ENCODE results near the gene SMARCE1. TPM values are rescaled to one million over a fixed set of nuclear protein-coding genes. Genes with fewer than 3 reads are reported as not detected.
A peak's percentile ranks its signal among the peaks of the same experiment; 100 is the strongest.

SMARCE1 gene
- total RNA-seq, 2 experiments from 2014 or later, result 75.9 to 109 TPM

DNA sequence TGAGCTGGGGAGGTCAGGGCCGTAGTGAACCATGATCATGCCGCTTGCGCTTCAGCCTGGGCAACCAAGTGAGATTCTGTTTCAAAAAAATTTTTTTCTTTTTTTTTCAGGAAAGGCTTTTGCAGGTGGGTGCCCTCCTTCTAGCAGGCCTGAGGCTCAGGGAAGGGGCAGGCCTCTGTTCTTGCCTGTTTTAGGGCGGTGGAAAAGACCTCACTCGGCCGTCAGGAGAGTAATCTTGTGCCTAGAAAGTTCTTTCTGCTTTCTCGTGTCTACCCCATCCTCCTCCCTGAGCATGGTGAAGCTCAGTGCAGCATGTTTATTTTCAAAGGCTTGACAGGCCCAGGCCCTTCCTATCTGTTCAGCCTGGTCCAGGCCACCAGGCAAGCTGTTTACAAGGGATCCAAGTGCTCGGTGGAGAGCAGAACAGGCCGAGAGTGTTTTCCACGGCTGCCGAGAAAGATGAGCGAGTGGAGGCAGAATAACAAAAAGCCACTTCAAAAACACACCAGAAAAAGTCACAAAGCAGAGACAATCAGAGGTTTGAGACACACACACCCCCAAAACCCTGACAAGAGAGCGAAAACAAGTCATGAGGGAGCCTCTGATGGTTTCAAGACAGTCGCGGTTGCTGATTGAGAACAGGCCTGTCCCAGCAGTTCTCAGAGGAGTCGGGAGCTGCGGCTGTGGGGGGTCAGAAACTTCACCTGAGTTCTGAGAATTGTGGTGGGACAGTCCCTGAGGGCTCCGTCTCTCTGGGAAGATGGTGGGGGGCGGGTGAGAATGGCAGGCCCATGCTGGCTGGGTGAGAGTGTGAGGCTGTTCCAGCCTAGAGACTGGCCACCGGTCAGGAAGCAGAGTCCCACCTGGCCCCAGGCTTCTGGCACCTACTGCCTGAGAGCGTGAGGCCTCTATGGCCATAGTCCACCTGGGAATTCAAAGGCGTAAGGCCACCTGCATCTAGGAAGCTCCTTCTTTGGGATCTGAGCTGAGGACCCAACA lies 44.9 kb downstream of the SMARCE1 start:
- H3K27ac ChIP-seq (ENCODE audit: low read depth, low read length, poor library complexity, severe bottlenecking), result no peak overlapping the region
- no peak overlapping the region for H2AFZ ChIP-seq (ENCODE audit: low read length)
- POLR2A ChIA-PET, result interaction anchor here (0.7 to 1.0 kb wide), 2 partner anchors 10 to 15 kb away, joined by 3 read pairs; no protein-coding TSS in a partner anchor
- CTCF ChIA-PET (ENCODE audit: unreplicated experiment), result no interaction called here
- H3K4me2 ChIP-seq (ENCODE audit: low read length), result no peak overlapping the region
- no peak overlapping the region for H3K4me3 ChIP-seq (ENCODE audit: low read depth, low read length, poor library complexity, severe bottlenecking)
- H3K36me3 ChIP-seq (ENCODE audit: insufficient read depth, low read length), result no peaks in the 10 kb centered on the region
- peaks cover 20% of the 10 kb centered on the region for H3K4me1 ChIP-seq (ENCODE audit: insufficient read depth, low read length, poor library complexity, severe bottlenecking)
- no peak for TF ChIP-seq EZH2phosphoT487 (IDR thresholded peaks at IDR 0.05; ENCODE audit: borderline replicate concordance, low read depth, low read length)
- TF ChIP-seq, protein P1, sequence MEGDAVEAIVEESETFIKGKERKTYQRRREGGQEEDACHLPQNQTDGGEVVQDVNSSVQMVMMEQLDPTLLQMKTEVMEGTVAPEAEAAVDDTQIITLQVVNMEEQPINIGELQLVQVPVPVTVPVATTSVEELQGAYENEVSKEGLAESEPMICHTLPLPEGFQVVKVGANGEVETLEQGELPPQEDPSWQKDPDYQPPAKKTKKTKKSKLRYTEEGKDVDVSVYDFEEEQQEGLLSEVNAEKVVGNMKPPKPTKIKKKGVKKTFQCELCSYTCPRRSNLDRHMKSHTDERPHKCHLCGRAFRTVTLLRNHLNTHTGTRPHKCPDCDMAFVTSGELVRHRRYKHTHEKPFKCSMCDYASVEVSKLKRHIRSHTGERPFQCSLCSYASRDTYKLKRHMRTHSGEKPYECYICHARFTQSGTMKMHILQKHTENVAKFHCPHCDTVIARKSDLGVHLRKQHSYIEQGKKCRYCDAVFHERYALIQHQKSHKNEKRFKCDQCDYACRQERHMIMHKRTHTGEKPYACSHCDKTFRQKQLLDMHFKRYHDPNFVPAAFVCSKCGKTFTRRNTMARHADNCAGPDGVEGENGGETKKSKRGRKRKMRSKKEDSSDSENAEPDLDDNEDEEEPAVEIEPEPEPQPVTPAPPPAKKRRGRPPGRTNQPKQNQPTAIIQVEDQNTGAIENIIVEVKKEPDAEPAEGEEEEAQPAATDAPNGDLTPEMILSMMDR (conservative IDR thresholded peaks at IDR 0.05; ENCODE audit: low read length), result no peak
- DNase-seq (ENCODE audit: low spot score), result no peak
- no peaks in the 10 kb centered on the region for H3K79me2 ChIP-seq (ENCODE audit: insufficient read depth, low read depth, low read length)
- no peaks in the 10 kb centered on the region for H3K9me3 ChIP-seq (ENCODE audit: low read length)
- H4K20me1 ChIP-seq (ENCODE audit: insufficient read depth, low read length), result no peaks in the 10 kb centered on the region
- H3K9me2 ChIP-seq (ENCODE audit: insufficient read depth, low read length), result no peaks in the 10 kb centered on the region
- intact Hi-C loops (cut with micrococcal nuclease; ENCODE audit: unreplicated experiment), result no loop called here
- BruUV-seq (replicated peaks), result no TSS peak

DNA sequence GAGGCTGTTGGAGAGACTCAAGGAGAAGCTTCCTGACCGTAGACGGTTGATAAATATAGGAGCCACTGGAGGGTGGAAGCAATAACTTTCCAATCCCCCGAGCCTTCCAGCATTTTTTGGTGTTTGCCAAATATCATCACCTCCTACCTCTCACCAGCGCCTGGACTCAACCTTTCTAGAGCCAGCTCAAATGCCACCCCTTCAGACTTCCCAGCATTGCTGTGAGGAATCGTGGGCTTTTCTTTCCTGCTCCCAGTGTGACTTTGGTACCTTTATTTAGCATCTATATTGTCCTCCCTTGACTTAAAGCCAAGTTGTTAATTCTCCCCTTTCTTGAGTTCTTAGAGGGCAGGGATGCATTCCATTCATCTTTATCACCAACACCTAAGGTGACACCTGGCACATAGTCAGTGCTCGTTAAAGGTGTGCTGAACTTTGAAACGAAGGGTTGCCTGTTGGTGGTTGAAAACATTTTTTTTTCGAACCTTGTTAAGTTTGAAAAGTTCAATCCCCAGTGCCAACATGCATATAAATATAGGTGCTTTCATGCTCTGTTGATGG lies 47.1 kb downstream of the SMARCE1 start:
- no peak for TF ChIP-seq EZH2phosphoT487 (IDR thresholded peaks at IDR 0.05; ENCODE audit: borderline replicate concordance, low read depth, low read length)
- TF ChIP-seq, protein P1 (conservative IDR thresholded peaks at IDR 0.05; ENCODE audit: low read length), result no peak
- intact Hi-C loops (cut with micrococcal nuclease; ENCODE audit: unreplicated experiment), result no loop called here
- ChIA-PET CTCF (ENCODE audit: unreplicated experiment) (no interaction called here), POLR2A (no interaction called here)
- H4K20me1 ChIP-seq (ENCODE audit: insufficient read depth, low read length), result no peaks in the 10 kb centered on the region
- no peak for DNase-seq (ENCODE audit: low spot score)
- no peak overlapping the region for H3K27ac ChIP-seq (ENCODE audit: low read depth, low read length, poor library complexity, severe bottlenecking)
- H3K9me2 ChIP-seq (ENCODE audit: insufficient read depth, low read length), result no peaks in the 10 kb centered on the region
- H3K9me3 ChIP-seq (ENCODE audit: low read length), result peaks cover 9% of the 10 kb centered on the region; the same call in 1 of the 2 replicates
- H3K4me1 ChIP-seq (ENCODE audit: insufficient read depth, low read length, poor library complexity, severe bottlenecking), result peaks cover 42% of the 10 kb centered on the region
- H3K4me2 ChIP-seq (ENCODE audit: low read length), result no peak overlapping the region
- H3K4me3 ChIP-seq (ENCODE audit: low read depth, low read length, poor library complexity, severe bottlenecking), result no peak overlapping the region
- H3K36me3 ChIP-seq (ENCODE audit: insufficient read depth, low read length), result no peaks in the 10 kb centered on the region
- no peak overlapping the region for H2AFZ ChIP-seq (ENCODE audit: low read length)
- BruUV-seq (replicated peaks), result no TSS peak
- no peaks in the 10 kb centered on the region for H3K79me2 ChIP-seq (ENCODE audit: insufficient read depth, low read depth, low read length)

DNA sequence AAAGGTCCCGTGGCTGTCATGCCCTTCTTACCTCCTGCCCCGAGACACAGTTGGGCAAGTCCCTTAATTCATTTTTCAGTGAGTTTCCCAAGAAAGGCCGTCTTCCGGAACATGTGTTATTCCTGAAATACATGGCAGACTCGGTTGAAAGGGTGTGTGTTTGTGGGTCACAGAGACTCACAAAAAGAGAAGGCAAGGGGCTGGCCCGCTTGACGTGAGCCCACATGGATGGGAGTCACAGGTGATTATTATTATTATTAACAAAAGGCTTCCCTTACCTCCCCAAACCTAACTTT lies 48.2 kb downstream of the SMARCE1 start:
- CTCF ChIA-PET (ENCODE audit: unreplicated experiment), result no interaction called here
- H3K79me2 ChIP-seq (ENCODE audit: insufficient read depth, low read depth, low read length), result no peaks in the 10 kb centered on the region
- H3K4me2 ChIP-seq (ENCODE audit: low read length), result peak overlapping the region; percentile 60
- BruUV-seq (replicated peaks), result no TSS peak
- no peaks in the 10 kb centered on the region for H4K20me1 ChIP-seq (ENCODE audit: insufficient read depth, low read length)
- H3K4me1 ChIP-seq (ENCODE audit: insufficient read depth, low read length, poor library complexity, severe bottlenecking), result peaks cover 44% of the 10 kb centered on the region
- H3K27ac ChIP-seq (ENCODE audit: low read depth, low read length, poor library complexity, severe bottlenecking), result peak overlapping the region; percentile 59
- no peak for DNase-seq (ENCODE audit: low spot score)
- no peaks in the 10 kb centered on the region for H3K36me3 ChIP-seq (ENCODE audit: insufficient read depth, low read length)
- H3K4me3 ChIP-seq (ENCODE audit: low read depth, low read length, poor library complexity, severe bottlenecking), result peak overlapping the region; percentile 25
- H3K9me2 ChIP-seq (ENCODE audit: insufficient read depth, low read length), result no peaks in the 10 kb centered on the region
- peak overlapping the region; percentile 88 for H2AFZ ChIP-seq (ENCODE audit: low read length)
- POLR2A ChIA-PET, result no interaction called here
- no peak for TF ChIP-seq EZH2phosphoT487 (IDR thresholded peaks at IDR 0.05; ENCODE audit: borderline replicate concordance, low read depth, low read length)
- TF ChIP-seq, protein P1 (conservative IDR thresholded peaks at IDR 0.05; ENCODE audit: low read length), result no peak
- intact Hi-C loops (cut with micrococcal nuclease; ENCODE audit: unreplicated experiment), result loop anchor here (2.0 to 10.0 kb wide), 2 partner anchors 15 to 1085 kb away; partner anchors contain the start of gene EIF1
- H3K9me3 ChIP-seq (ENCODE audit: low read length), result peaks cover 9% of the 10 kb centered on the region; the same call in 1 of the 2 replicates
